Stimulated activated CD4-positive, alpha-beta T cell treated with anti-CD3 and anti-CD28 coated beads, Interleukin-1b, Interleukin-23, amount 100 ng/mL, for 4 hours (primary cell): Measurements from ENCODE around the gene C1QTNF9.
"Not testable (repeated sequence)": the region's sequence is repeated elsewhere in the genome, so short reads cannot be mapped to it uniquely, and the experiment has no call there.

Experiments
- DNase-seq, 2 donors: peaks; one replicate each; pipeline ENCODE4 v3.0.0-alpha.2; 2020; ENCODE audit warnings: low read depth in 2 of 2

The C1QTNF9 gene

GRCh38 chr13:24281188-24282008, 28.0 kb upstream of the C1QTNF9 start:
- no peak for DNase-seq

GRCh38 chr13:24282256-24282655, 27.1 kb upstream of the C1QTNF9 start:
- DNase-seq, result no peak

- no peak for DNase-seq
These were observed 24.4 kb upstream of the C1QTNF9 start for GRCh38 chr13:24284889-24285565.

- DNase-seq, result no peak
These were observed 22.8 kb upstream of the C1QTNF9 start for GRCh38 chr13:24286624-24287023.

- DNase-seq, result no peak
These were observed 21.6 kb upstream of the C1QTNF9 start for GRCh38 chr13:24287748-24288287.

GRCh38 chr13:24288870-24289269, 20.5 kb upstream of the C1QTNF9 start:
- DNase-seq, result no peak

GRCh38 chr13:24290280-24290932, 19.0 kb upstream of the C1QTNF9 start:
- DNase-seq, result no peak

GRCh38 chr13:24292481-24292880, 16.9 kb upstream of the C1QTNF9 start:
- no peak for DNase-seq

GRCh38 chr13:24293746-24294145, 15.6 kb upstream of the C1QTNF9 start:
- no peak for DNase-seq

- no peak for DNase-seq
These were observed 9.8 kb upstream of the C1QTNF9 start for GRCh38 chr13:24299488-24300114.

- DNase-seq, result no peak
These were observed 7.9 kb upstream of the C1QTNF9 start for GRCh38 chr13:24301434-24301833.

- DNase-seq, result no peak
These were observed 7.5 kb upstream of the C1QTNF9 start for GRCh38 chr13:24301911-24302310.

- no peak for DNase-seq
These were observed 4.8 kb upstream of the C1QTNF9 start for GRCh38 chr13:24304620-24305019.

- no peak for DNase-seq
These were observed 2.7 kb upstream of the C1QTNF9 start for GRCh38 chr13:24306632-24307031.

- DNase-seq, result no peak
These were observed 1.9 kb upstream of the C1QTNF9 start for GRCh38 chr13:24307211-24308067.

- DNase-seq, result no peak
These were observed 1.3 kb upstream of the C1QTNF9 start for GRCh38 chr13:24308068-24308445.

GRCh38 chr13:24308488-24309020, 826 bp upstream of the C1QTNF9 start:
- no peak for DNase-seq

GRCh38 chr13:24313439-24313838, 4.1 kb downstream of the C1QTNF9 start:
- no peak for DNase-seq

- not testable (repeated sequence) for DNase-seq
These were observed 8.5 kb downstream of the C1QTNF9 start for GRCh38 chr13:24317835-24318234.

GRCh38 chr13:24318878-24319277, 9.5 kb downstream of the C1QTNF9 start:
- not testable (repeated sequence) for DNase-seq

- not testable (repeated sequence) for DNase-seq
These were observed 10.3 kb downstream of the C1QTNF9 start for GRCh38 chr13:24319641-24320040.
